ENCODE measurements around the gene DTX3.

DNA sequence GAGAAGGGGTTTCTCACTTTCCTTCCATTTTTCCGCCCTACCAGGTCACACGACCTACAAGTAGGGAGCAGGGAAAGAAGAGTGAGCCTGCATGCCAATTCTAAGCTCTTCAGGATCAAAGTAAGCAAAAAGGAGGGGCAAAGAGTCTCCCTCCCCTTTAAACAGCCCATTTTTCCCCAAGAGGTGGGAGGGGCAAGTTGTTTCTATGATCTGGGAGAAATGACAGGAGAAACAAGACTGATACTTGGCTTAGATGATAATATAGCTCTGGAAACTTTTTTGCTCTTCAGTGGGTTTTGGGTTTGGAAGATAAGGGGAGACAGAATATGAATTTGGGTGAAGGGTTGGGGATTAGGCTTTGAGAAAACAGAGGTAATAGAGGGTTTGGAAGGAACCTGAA, 1.8 kb downstream of the DTX3 start:
- TF ChIP-seq, protein P1, sequence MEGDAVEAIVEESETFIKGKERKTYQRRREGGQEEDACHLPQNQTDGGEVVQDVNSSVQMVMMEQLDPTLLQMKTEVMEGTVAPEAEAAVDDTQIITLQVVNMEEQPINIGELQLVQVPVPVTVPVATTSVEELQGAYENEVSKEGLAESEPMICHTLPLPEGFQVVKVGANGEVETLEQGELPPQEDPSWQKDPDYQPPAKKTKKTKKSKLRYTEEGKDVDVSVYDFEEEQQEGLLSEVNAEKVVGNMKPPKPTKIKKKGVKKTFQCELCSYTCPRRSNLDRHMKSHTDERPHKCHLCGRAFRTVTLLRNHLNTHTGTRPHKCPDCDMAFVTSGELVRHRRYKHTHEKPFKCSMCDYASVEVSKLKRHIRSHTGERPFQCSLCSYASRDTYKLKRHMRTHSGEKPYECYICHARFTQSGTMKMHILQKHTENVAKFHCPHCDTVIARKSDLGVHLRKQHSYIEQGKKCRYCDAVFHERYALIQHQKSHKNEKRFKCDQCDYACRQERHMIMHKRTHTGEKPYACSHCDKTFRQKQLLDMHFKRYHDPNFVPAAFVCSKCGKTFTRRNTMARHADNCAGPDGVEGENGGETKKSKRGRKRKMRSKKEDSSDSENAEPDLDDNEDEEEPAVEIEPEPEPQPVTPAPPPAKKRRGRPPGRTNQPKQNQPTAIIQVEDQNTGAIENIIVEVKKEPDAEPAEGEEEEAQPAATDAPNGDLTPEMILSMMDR (IDR thresholded peaks at IDR 0.05), result no peak
- no peak for TF ChIP-seq ZFX (IDR thresholded peaks at IDR 0.05; ENCODE audit: borderline replicate concordance)
